ENCODE data around the gene CHD8. TPM values are rescaled to one million over a fixed set of nuclear protein-coding genes. Genes with fewer than 3 reads are reported as not detected.
A peak's percentile ranks its signal among the peaks of the same experiment; 100 is the strongest.

Gene CHD8
- total and polyA plus RNA-seq, 2 of the 13 experiments (the other 11 are each of a cell fraction or from before 2014, with no cell fraction given), result 35.1 to 79.6 TPM

GRCh38 chr14:21455912-21456667 is at the start of gene CHD8 (continued):
- TF ChIP-seq PBX2 (CRISPR knock-in tag; IDR thresholded peaks at IDR 0.05) (peak; percentile 68), RBFOX2 (IDR thresholded peaks at IDR 0.05; ENCODE audit: low read depth, low read length) (peak; percentile 85), MYC (CRISPR knock-in tag; IDR thresholded peaks at IDR 0.05; ENCODE audit: borderline replicate concordance) (peak; percentile 95), ZNF850 (CRISPR knock-in tag; conservative IDR thresholded peaks at IDR 0.05) (peak; percentile 68; the same call in 1 of the 2 replicates), NAIF1 (CRISPR knock-in tag; IDR thresholded peaks at IDR 0.05; ENCODE audit: borderline replicate concordance) (peak; percentile 69; the same call in 1 of the 2 replicates), TFDP2 (CRISPR knock-in tag; IDR thresholded peaks at IDR 0.05) (peak; percentile 73), SIN3B (IDR thresholded peaks at IDR 0.05; ENCODE audit: low read length) (0 out of 2 replicates have a peak, but pooled peaks have one; percentile 31), HNF1A (IDR thresholded peaks at IDR 0.05; ENCODE audit: low read depth) (peak; percentile 57; the same call in 1 of the 2 replicates), HNF1A (CRISPR knock-in tag; IDR thresholded peaks at IDR 0.05; ENCODE audit: borderline replicate concordance) (peak; percentile 43; the same call in 1 of the 2 replicates), KLF12 (CRISPR knock-in tag; IDR thresholded peaks at IDR 0.05; ENCODE audit: borderline replicate concordance) (peak; percentile 20; the same call in 1 of the 2 replicates), ZBTB1 (CRISPR knock-in tag; IDR thresholded peaks at IDR 0.05; ENCODE audit: borderline replicate concordance) (no peak), MED1 (CRISPR knock-in tag; IDR thresholded peaks at IDR 0.05) (peak; percentile 66), ZNF558 (CRISPR knock-in tag; IDR thresholded peaks at IDR 0.05; ENCODE audit: borderline replicate concordance) (peak; percentile 92; the same call in 1 of the 2 replicates), FOXK2 (IDR thresholded peaks at IDR 0.05) (no peak), SNAPC2 (CRISPR knock-in tag; IDR thresholded peaks at IDR 0.05) (no peak; the same call in 1 of the 2 replicates), KDM1A (CRISPR knock-in tag; IDR thresholded peaks at IDR 0.05) (no peak), ZNF792 (CRISPR knock-in tag; IDR thresholded peaks at IDR 0.05) (peak; percentile 95), ESRRA (CRISPR knock-in tag; IDR thresholded peaks at IDR 0.05; ENCODE audit: low read depth) (peak; percentile 28; the same call in 1 of the 2 replicates), GPN1 (CRISPR knock-in tag; IDR thresholded peaks at IDR 0.05; ENCODE audit: borderline replicate concordance) (no peak), ZNF138 (CRISPR knock-in tag; IDR thresholded peaks at IDR 0.05; ENCODE audit: low read depth) (no peak), RXRA (CRISPR knock-in tag; IDR thresholded peaks at IDR 0.05) (peak; percentile 76), ZNF776 (CRISPR knock-in tag; IDR thresholded peaks at IDR 0.05) (no peak), ZNF10 (CRISPR knock-in tag; IDR thresholded peaks at IDR 0.05; ENCODE audit: borderline replicate concordance, low read depth) (no peak), ZKSCAN1 (IDR thresholded peaks at IDR 0.05; ENCODE audit: low read length) (peak; percentile 53; the same call in 1 of the 2 replicates), NR3C1 (CRISPR knock-in tag; IDR thresholded peaks at IDR 0.05) (no peak), RBAK (CRISPR knock-in tag; IDR thresholded peaks at IDR 0.05) (no peak)
